ENCODE data around the gene DENND5A. TPM values are rescaled to one million over a fixed set of nuclear protein-coding genes. Genes with fewer than 3 reads are reported as not detected.

The DENND5A gene
- total RNA-seq = 10 to 100 TPM in 3 of 4 donors, 1 to 10 TPM in 1; 6.1 to 67.7 (median 23.2) TPM

DNA sequence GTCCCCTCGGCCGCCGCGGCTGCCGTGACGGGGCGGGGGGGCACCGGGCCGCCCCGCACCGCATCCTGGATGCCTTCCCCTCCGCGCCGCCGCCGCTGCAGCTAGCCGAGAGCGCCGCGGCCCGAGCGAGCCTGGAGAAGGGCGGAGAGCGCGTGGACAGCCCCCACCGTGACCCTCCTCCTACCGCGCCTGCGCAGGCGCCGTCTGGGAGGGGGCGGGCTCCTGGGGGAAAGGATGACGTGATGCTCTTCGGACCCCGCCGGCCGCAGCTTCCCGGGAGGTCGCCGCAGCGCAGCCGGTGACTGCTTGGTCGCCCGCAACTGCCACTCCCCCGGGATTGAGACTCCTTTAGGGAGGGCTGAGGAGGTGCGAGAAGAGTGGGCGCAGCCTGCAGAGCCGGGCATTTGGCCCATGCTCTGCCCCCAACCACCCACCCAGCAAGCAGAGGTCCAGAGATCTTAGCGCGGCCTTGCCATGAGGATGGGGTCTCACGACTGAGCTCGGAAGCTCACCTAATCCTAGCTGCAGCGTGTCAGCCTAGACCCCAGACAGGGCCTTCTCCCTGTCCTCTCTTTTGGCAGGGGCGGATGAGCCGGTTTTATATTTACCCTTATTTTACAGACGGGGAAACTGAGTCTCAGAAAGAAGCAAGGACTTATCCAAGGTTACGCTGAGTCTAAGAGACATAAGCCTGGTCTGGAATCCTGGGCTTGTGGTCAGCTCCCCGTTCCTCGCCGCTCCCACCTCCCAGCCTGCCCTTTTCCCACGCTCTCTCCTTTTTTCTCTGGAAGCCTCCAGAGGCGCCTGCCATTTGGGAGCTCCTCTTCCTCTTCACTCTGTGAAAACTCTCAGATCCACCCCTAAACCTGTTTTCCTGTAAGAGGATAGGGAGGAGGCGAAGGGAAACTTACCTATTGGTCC lies at the start of gene DENND5A:
Gene DENND5A, minus strand, starts transcription at position 140 of the 921 bp plus-strand sequence. CDS start 281 bp downstream, outside the sequence.
- Histone ChIP-seq H3K4me3 (peak within 1 kb of the TSS; percentile 50 to 88 (median 81)), H3K36me3 (no peaks in the 10 kb centered on the region)
- DNase-seq = peak; percentile 67 to 84 (median 74)

DNA sequence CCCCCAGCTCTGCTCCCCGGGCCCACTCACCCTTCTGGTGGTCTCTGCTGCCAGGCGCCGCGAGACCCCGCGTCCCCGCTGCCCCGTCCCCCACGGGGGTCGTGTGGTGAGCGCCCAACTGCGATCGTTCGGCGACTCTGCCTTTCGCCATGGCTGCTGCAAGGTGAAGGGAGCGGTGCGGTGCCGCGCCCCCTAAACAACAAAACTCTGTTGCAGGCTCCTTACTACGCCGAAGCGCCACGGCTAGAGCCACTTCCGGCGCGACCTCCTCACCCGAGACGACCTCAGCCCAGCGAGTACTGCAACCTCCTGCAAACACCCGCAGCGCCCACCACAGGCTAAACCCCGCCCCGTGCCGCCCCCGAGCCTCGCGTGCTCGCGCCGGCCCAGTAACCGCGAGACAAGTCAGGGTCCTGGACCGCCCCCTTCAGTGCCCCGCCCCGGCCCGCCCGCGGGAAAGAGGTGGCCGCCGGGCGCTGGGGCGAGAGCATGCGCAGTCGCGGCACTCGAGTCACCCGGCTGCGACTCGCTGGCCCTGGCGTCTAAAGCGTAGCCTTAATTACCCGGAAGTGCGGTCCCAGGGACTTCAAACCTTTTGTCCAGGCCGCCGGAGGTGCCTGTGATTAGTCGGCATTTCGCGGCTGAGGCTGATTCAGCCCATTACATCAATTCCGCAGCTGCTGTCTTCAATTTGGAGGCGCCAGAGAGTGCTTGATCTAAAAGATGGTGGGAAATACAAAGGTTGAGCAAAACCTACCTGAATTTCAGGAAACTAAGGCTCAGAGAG lies 49.3 kb upstream of the DENND5A start, which contains the start of gene TMEM41B:
Gene TMEM41B, minus strand, starts transcription at position 303 of the 787 bp plus-strand sequence. Its CDS starts 152 bp downstream, at position 151.
- TF ChIP-seq POLR2A (IDR thresholded peaks at IDR 0.05) = peak; percentile 65 to 79
- TF ChIP-seq, protein P1, sequence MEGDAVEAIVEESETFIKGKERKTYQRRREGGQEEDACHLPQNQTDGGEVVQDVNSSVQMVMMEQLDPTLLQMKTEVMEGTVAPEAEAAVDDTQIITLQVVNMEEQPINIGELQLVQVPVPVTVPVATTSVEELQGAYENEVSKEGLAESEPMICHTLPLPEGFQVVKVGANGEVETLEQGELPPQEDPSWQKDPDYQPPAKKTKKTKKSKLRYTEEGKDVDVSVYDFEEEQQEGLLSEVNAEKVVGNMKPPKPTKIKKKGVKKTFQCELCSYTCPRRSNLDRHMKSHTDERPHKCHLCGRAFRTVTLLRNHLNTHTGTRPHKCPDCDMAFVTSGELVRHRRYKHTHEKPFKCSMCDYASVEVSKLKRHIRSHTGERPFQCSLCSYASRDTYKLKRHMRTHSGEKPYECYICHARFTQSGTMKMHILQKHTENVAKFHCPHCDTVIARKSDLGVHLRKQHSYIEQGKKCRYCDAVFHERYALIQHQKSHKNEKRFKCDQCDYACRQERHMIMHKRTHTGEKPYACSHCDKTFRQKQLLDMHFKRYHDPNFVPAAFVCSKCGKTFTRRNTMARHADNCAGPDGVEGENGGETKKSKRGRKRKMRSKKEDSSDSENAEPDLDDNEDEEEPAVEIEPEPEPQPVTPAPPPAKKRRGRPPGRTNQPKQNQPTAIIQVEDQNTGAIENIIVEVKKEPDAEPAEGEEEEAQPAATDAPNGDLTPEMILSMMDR (IDR thresholded peaks at IDR 0.05) = no peak
- Histone ChIP-seq H3K27me3 (no peaks in the 10 kb centered on the region), H3K4me3 (peak within 1 kb of the TSS; percentile 78 to 100 (median 84)), H3K27ac (peak within 1 kb of the TSS; percentile 85 to 97 (median 88)), H3K9me3 (no peaks in the 10 kb centered on the region), H3K4me1 (peaks cover 0 to 28% (median 2%) of the 10 kb centered on the region in 4 donors), H3K36me3 (no peaks in the 10 kb centered on the region)
- DNase-seq = peak; percentile 98 to 99 (median 99)

More for the DNA sequence above, at the start of gene DENND5A:
- Histone ChIP-seq H3K27ac (peak within 1 kb of the TSS; percentile 79 to 91 (median 84)), H3K4me1 (peaks cover 0 to 7% (median 0%) of the 10 kb centered on the region in 4 donors), H3K9me3 (no peaks in the 10 kb centered on the region), H3K27me3 (no peaks in the 10 kb centered on the region)
- TF ChIP-seq POLR2A (IDR thresholded peaks at IDR 0.05) = no peak
- TF ChIP-seq, protein P1 (IDR thresholded peaks at IDR 0.05) = no peak

DNA sequence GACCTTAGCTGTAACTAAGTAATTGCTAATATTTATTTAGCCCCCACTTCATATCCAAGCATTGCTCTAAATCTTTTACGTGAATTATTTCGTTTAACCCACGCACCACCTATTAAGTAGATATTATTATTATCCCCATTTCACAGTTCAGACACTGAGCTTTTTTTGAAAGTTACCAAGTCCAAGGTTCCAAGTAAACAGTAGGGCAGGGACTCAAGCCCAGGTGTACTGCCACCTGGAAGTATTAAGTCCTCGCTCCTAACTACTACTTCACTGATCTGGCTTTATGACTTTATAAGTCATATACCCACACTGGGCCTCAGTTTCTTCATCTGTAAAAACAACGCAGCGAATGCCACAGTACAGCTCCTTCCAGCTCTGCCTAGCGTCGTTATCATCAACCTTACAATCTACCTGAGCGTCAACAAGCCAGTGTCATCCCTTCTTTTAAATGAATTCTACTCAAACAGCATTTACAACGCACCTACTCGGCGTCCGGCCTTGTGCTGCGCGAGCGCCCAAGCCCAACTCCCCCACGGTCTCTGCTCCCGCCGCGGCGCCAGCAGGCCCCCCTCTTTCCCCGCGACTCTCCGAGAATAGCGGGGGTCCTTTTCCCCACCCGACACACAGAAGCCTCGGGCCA lies 48.6 kb upstream of the DENND5A start:
- Histone ChIP-seq H3K9me3 (no peaks in the 10 kb centered on the region), H3K27me3 (no peaks in the 10 kb centered on the region), H3K4me3 (peak overlapping the region; percentile 78 to 100 (median 84)), H3K36me3 (no peaks in the 10 kb centered on the region), H3K4me1 (peaks cover 0 to 24% (median 2%) of the 10 kb centered on the region in 4 donors), H3K27ac (peak overlapping the region; percentile 85 to 97 (median 88))
- peak in 1 of 2 donors; percentile 32 for TF ChIP-seq POLR2A (IDR thresholded peaks at IDR 0.05)
- TF ChIP-seq, protein P1 (IDR thresholded peaks at IDR 0.05) = no peak
- peak in 2 of 3 donors; percentile 32 to 53 for DNase-seq

DNA sequence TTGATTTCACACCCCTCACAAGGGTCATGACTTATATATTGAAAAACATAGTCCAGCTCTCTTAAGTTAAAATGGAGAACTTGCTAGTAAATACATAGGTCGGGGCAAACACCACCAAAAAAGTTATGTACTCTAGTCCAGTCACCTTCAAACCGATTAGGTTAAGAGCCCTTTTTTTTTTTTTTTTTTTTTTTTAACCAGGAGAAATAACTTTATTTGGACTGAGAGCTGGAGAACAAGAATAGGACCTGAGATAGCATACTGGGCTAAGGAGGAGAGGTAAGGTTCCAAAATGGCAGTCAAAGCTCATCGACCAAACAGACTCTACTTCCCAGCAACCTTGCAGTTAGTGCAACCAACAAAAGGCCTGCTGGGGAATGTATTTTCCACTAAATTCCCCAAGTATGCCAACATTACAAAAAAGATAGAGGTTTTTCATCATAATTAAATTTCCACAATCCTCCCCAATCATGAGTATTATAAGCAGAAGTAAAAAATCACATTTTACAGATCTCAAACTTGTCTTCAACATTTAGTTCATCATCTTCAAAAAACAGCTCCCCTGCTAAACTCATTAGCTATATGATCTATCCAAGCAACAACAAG lies 45.4 kb upstream of the DENND5A start:
- H3K4me1 ChIP-seq = peaks cover 0 to 14% (median 2%) of the 10 kb centered on the region in 4 donors
- H3K27ac ChIP-seq = no peak overlapping the region
- H3K27me3 ChIP-seq = no peaks in the 10 kb centered on the region
- no peaks in the 10 kb centered on the region for H3K36me3 ChIP-seq
- TF ChIP-seq, protein P1 (IDR thresholded peaks at IDR 0.05) = no peak
- TF ChIP-seq POLR2A (IDR thresholded peaks at IDR 0.05) = no peak
- H3K4me3 ChIP-seq = no peak overlapping the region
- DNase-seq = no peak
- H3K9me3 ChIP-seq = no peaks in the 10 kb centered on the region

All from Peyer's patch (tissue), 4 donors.